HL-60 (cell line): ENCODE results near the gene RBM39.

Experiments
- CTCF ChIP-seq: IDR thresholded peaks from one replicate; pipeline ENCODE4 v1.5.1; 2011; ENCODE audit warnings: low read length, control low read depth, inconsistent platforms; ENCODE audit not compliant: insufficient read depth
- GABPA ChIP-seq: IDR thresholded peaks from 2 replicates; pipeline ENCODE4 v1.6.1; 2012; ENCODE audit warnings: low read depth
- POLR2AphosphoS5 ChIP-seq: IDR thresholded peaks from 2 replicates; pipeline ENCODE4 v1.6.1; 2012; ENCODE audit warnings: low read depth
- TF ChIP-seq, protein P1 (sequence below): IDR thresholded peaks from 2 replicates; pipeline ENCODE4 v1.6.1; 2012; ENCODE audit warnings: low read depth; ENCODE audit not compliant: insufficient replicate concordance

DNA sequence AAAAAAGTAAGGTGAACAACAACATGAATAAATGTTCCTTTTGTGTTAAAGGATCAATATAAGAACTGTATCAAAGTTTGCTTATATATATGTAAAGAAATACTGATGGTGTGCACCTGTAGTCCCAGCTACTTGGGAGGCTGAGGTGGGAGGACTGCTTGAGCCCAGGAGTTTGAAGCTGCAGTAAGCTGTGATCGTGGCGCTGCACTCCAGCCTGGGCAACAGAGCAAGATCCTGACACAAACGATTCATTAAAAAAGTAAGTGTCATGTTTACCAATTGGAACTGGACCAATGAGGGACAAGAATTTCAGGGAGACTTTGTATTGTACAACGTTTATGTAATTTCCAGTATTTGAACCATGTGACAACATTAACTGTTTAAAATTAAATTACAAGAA, 24.8 kb upstream of the RBM39 start:
- TF ChIP-seq, protein P1, sequence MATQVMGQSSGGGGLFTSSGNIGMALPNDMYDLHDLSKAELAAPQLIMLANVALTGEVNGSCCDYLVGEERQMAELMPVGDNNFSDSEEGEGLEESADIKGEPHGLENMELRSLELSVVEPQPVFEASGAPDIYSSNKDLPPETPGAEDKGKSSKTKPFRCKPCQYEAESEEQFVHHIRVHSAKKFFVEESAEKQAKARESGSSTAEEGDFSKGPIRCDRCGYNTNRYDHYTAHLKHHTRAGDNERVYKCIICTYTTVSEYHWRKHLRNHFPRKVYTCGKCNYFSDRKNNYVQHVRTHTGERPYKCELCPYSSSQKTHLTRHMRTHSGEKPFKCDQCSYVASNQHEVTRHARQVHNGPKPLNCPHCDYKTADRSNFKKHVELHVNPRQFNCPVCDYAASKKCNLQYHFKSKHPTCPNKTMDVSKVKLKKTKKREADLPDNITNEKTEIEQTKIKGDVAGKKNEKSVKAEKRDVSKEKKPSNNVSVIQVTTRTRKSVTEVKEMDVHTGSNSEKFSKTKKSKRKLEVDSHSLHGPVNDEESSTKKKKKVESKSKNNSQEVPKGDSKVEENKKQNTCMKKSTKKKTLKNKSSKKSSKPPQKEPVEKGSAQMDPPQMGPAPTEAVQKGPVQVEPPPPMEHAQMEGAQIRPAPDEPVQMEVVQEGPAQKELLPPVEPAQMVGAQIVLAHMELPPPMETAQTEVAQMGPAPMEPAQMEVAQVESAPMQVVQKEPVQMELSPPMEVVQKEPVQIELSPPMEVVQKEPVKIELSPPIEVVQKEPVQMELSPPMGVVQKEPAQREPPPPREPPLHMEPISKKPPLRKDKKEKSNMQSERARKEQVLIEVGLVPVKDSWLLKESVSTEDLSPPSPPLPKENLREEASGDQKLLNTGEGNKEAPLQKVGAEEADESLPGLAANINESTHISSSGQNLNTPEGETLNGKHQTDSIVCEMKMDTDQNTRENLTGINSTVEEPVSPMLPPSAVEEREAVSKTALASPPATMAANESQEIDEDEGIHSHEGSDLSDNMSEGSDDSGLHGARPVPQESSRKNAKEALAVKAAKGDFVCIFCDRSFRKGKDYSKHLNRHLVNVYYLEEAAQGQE: no peak
- TF ChIP-seq CTCF (no peak), GABPA (no peak), POLR2AphosphoS5 (no peak)
